ENCODE measurements around the gene NEUROG1. TPM values are rescaled to one million over a fixed set of nuclear protein-coding genes. Genes with fewer than 3 reads are reported as not detected.

The NEUROG1 gene
- total and polyA plus RNA-seq, 2 of the 13 experiments (the other 11 are each of a cell fraction or from before 2014, with no cell fraction given) = not detected

DNA sequence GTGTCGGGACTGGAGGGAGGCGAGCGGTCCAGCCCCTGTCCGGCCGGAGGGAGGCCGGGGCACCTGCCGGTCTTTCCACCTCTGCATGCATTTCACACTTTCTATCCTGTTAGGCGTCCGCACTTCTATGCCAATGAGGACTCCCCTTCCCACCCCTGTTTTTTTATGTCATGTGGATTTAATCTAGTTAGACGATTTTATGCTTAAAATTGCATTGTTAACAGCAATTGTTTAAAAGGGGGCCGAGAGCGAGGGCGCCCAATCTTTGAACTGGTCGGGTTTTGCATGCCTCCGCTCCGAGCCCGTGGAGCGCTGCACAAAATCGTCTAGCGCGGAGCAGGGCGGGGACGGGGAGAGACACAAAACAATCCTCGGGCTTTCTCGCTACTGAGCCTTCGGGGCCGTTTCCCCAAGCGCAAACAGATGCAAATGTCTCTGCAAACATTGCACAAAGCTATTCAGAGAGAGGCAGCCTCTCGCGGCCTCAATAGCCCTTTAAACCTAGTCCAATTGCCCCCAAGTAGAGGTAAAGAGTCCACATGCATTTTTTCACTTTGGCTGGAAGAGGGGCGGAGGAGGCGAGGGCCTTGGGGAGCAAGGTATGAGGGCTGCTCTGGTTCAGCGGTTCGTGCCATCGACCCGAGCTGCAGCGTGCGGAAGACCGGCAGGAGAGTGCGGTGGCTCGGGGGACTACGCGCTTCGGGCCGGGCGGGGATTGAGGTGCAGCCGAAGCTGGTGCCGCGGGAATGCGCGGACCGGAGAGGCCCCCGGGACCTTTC lies 46.1 kb downstream of the NEUROG1 start (continued):
- no peak for TF ChIP-seq FOXP1 (IDR thresholded peaks at IDR 0.05)
- TF ChIP-seq FOXP1 (CRISPR knock-in tag; IDR thresholded peaks at IDR 0.05) = peak; percentile 73; the same call in 1 of the 2 replicates
- no peak for TF ChIP-seq ZNF543 (CRISPR knock-in tag; IDR thresholded peaks at IDR 0.05)
- TF ChIP-seq TMF1 (CRISPR knock-in tag; IDR thresholded peaks at IDR 0.05; ENCODE audit: low read depth) = no peak
- TF ChIP-seq, protein P1, sequence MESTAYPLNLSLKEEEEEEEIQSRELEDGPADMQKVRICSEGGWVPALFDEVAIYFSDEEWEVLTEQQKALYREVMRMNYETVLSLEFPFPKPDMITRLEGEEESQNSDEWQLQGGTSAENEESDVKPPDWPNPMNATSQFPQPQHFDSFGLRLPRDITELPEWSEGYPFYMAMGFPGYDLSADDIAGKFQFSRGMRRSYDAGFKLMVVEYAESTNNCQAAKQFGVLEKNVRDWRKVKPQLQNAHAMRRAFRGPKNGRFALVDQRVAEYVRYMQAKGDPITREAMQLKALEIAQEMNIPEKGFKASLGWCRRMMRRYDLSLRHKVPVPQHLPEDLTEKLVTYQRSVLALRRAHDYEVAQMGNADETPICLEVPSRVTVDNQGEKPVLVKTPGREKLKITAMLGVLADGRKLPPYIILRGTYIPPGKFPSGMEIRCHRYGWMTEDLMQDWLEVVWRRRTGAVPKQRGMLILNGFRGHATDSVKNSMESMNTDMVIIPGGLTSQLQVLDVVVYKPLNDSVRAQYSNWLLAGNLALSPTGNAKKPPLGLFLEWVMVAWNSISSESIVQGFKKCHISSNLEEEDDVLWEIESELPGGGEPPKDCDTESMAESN (CRISPR knock-in tag; conservative IDR thresholded peaks at IDR 0.05) = peak; percentile 77; the same call in 1 of the 2 replicates
- TF ChIP-seq ZNF629 (CRISPR knock-in tag; conservative IDR thresholded peaks at IDR 0.05) = 0 out of 2 replicates have a peak, but pooled peaks have one; percentile 9
- no peak for TF ChIP-seq ERF (CRISPR knock-in tag; IDR thresholded peaks at IDR 0.05)
- TF ChIP-seq SMAD9 (CRISPR knock-in tag; IDR thresholded peaks at IDR 0.05) = no peak
- TF ChIP-seq KAT7 (CRISPR knock-in tag; IDR thresholded peaks at IDR 0.05; ENCODE audit: borderline replicate concordance) = no peak
- TF ChIP-seq, protein P2, sequence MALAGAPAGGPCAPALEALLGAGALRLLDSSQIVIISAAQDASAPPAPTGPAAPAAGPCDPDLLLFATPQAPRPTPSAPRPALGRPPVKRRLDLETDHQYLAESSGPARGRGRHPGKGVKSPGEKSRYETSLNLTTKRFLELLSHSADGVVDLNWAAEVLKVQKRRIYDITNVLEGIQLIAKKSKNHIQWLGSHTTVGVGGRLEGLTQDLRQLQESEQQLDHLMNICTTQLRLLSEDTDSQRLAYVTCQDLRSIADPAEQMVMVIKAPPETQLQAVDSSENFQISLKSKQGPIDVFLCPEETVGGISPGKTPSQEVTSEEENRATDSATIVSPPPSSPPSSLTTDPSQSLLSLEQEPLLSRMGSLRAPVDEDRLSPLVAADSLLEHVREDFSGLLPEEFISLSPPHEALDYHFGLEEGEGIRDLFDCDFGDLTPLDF (CRISPR knock-in tag; IDR thresholded peaks at IDR 0.05) = 0 out of 2 replicates have a peak, but pooled peaks have one; percentile 42
- peak; percentile 74; the same call in 1 of the 2 replicates for TF ChIP-seq KDM6A (CRISPR knock-in tag; IDR thresholded peaks at IDR 0.05; ENCODE audit: low read depth)
- peak; percentile 43; the same call in 1 of the 2 replicates for TF ChIP-seq ZNF343 (CRISPR knock-in tag; IDR thresholded peaks at IDR 0.05)
- no peak for TF ChIP-seq ZNF234 (CRISPR knock-in tag; conservative IDR thresholded peaks at IDR 0.05)
- no peak for TF ChIP-seq ZNF652 (CRISPR knock-in tag; IDR thresholded peaks at IDR 0.05; ENCODE audit: borderline replicate concordance, low read depth)
- TF ChIP-seq, protein P3, sequence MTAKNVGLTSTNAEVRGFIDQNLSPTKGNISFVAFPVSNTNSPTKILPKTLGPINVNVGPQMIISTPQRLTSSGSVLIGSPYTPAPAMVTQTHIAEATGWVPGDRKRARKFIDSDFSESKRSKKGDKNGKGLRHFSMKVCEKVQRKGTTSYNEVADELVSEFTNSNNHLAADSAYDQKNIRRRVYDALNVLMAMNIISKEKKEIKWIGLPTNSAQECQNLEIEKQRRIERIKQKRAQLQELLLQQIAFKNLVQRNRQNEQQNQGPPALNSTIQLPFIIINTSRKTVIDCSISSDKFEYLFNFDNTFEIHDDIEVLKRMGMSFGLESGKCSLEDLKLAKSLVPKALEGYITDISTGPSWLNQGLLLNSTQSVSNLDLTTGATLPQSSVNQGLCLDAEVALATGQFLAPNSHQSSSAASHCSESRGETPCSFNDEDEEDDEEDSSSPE (CRISPR knock-in tag; IDR thresholded peaks at IDR 0.05) = peak; percentile 52; the same call in 1 of the 2 replicates
- TF ChIP-seq ZNF44 (CRISPR knock-in tag; IDR thresholded peaks at IDR 0.05) = no peak
- TF ChIP-seq, protein P4, sequence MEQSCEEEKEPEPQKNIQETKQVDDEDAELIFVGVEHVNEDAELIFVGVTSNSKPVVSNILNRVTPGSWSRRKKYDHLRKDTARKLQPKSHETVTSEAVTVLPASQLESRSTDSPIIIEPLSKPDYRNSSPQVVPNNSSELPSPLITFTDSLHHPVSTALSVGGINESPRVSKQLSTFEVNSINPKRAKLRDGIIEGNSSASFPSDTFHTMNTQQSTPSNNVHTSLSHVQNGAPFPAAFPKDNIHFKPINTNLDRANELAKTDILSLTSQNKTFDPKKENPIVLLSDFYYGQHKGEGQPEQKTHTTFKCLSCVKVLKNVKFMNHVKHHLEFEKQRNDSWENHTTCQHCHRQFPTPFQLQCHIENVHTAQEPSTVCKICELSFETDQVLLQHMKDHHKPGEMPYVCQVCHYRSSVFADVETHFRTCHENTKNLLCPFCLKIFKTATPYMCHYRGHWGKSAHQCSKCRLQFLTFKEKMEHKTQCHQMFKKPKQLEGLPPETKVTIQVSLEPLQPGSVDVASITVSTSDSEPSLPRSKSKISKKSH (CRISPR knock-in tag; IDR thresholded peaks at IDR 0.05; ENCODE audit: borderline replicate concordance) = no peak
- TF ChIP-seq, protein P5, sequence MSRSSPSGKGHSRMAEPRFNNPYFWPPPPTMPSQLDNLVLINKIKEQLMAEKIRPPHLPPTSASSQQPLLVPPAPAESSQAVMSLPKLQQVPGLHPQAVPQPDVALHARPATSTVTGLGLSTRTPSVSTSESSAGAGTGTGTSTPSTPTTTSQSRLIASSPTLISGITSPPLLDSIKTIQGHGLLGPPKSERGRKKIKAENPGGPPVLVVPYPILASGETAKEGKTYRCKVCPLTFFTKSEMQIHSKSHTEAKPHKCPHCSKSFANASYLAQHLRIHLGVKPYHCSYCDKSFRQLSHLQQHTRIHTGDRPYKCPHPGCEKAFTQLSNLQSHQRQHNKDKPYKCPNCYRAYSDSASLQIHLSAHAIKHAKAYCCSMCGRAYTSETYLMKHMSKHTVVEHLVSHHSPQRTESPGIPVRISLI (CRISPR knock-in tag; IDR thresholded peaks at IDR 0.05; ENCODE audit: borderline replicate concordance) = peak; percentile 73
- TF ChIP-seq CREM (IDR thresholded peaks at IDR 0.05) = peak; percentile 55; the same call in 1 of the 2 replicates
- no peak for TF ChIP-seq CREM (CRISPR knock-in tag; IDR thresholded peaks at IDR 0.05)
- TF ChIP-seq ZMYM2 (CRISPR knock-in tag; IDR thresholded peaks at IDR 0.05) = no peak
- no peak for TF ChIP-seq HES4 (CRISPR knock-in tag; IDR thresholded peaks at IDR 0.05; ENCODE audit: borderline replicate concordance)
- 0 out of 2 replicates have a peak, but pooled peaks have one; percentile 61 for TF ChIP-seq HOXA9 (CRISPR knock-in tag; IDR thresholded peaks at IDR 0.05; ENCODE audit: borderline replicate concordance)
- peak in 1 of 2 experiments; percentile 36; a peak in 1 of 4 replicates for TF ChIP-seq POLR2A (IDR thresholded peaks at IDR 0.05; ENCODE audit: insufficient read depth in 1 of 2, low read depth in 2 of 2, low read length in 2 of 2)
- TF ChIP-seq ZNF367 (CRISPR knock-in tag; IDR thresholded peaks at IDR 0.05; ENCODE audit: borderline replicate concordance) = peak; percentile 30; the same call in 1 of the 2 replicates
